Dendritic cell treated with granulocyte-macrophage colony-stimulating factor and Interleukin-4, amounts not matched to agents 40 ng/mL and 50 ng/mL, for 4 days (primary cell): ENCODE results near the gene HSPB9.
A peak's percentile ranks its signal among the peaks of the same experiment; 100 is the strongest.

ENCODE experiments used
- H3K27ac Mint-ChIP-seq: one replicate; pipeline ENCODE4 v1.8.0; 2022; ENCODE audit warnings: mild to moderate bottlenecking, mixed read lengths
- H3K27me3 Mint-ChIP-seq: one replicate; pipeline ENCODE4 v1.8.0; 2022; ENCODE audit warnings: mild to moderate bottlenecking, mixed read lengths
- H3K36me3 Mint-ChIP-seq: one replicate; pipeline ENCODE4 v1.8.0; 2022; ENCODE audit warnings: low read depth, mixed read lengths
- H3K4me1 Mint-ChIP-seq: one replicate; pipeline ENCODE4 v1.8.0; 2022; ENCODE audit warnings: low read depth, mixed read lengths
- H3K4me3 Mint-ChIP-seq: one replicate; pipeline ENCODE4 v1.8.0; 2022; ENCODE audit warnings: mild to moderate bottlenecking, moderate library complexity, mixed read lengths
- H3K9me3 Mint-ChIP-seq: one replicate; pipeline ENCODE4 v1.8.0; 2022; ENCODE audit warnings: mixed read lengths
- intact Hi-C: fragments of 100-400 bp; cut with micrococcal nuclease; formaldehyde crosslinking; loops from one replicate; pipeline ENCODE4 v1.15.0; 2022

The HSPB9 gene

DNA sequence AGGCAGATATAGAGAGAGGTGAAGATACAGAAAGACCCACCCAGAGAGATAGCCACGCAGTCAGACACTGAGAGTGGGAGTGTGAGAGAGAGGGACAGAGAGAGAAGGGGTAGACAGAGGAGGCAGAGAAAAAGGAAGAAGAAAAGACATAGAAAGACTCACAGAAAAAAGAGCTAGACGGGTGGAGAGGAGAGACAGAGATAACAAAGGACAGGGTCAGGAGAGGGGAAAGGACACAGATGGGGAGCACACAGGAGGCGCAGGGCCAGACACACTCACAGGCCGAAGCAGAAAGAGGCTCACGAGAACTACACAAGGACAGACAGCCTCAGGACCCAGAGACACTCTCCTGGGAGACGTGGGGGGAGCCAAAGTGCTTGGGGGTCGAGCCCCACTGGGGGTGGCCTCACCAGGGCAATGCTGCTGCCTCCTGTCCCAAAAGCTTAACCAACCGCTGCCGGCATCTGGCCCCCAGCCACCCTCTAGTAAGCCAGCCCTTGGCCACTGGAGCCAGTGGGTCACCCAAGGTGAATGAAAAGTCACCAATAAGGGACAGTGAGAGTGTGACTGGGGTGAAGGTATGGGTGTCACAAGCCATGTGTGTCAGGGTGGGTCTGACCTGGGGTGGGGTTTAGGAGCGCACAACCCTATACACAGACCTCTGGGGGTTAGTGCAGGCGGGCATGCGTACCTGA lies 28.1 kb upstream of the HSPB9 start:
- intact Hi-C loops, result no loop called here
- H3K36me3 Mint-ChIP-seq, result no peaks in the 10 kb centered on the region
- H3K27me3 Mint-ChIP-seq, result peaks cover 43% of the 10 kb centered on the region
- no peaks in the 10 kb centered on the region for H3K9me3 Mint-ChIP-seq
- H3K4me1 Mint-ChIP-seq, result peaks cover 36% of the 10 kb centered on the region
- no peak overlapping the region for H3K4me3 Mint-ChIP-seq
- no peak overlapping the region for H3K27ac Mint-ChIP-seq

DNA sequence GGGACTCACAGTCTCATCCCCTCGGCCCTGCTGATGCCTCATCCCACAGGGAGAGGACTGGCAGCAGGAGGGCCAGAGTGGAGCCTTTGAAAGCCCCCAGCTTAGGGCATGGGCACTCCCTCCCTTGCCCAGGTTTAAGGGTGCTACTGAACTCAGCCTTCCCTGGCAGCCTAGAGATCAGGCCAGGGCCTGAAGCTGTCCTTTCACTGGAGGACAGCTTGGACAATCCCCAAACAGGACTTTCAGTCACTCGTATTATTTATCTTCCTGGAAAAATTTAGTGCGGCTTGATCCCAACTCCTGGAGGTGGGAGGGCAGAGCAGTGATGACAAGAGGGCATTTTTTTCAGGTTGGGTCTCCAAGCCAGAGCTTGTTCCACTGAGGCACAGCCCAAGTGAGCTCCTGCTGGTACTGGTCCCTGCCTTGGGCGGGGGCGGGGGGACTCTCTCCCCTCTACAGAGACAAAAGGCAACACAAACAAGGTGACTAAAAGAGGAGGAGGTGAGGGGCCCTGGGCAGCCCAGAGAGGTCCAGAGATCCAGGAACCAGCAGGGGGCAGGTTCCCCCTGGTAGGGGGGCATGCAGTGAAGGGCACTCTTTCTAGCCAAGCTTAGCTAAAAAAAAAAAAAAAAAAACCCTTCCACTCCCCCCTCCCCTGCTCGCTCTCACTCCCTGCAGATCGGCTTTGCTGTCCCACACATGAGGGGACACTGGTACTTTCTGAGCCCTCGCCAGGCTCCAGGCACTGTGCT lies 26.1 kb upstream of the HSPB9 start:
- Mint-ChIP-seq H3K36me3 (no peaks in the 10 kb centered on the region), H3K27me3 (peaks cover 40% of the 10 kb centered on the region), H3K27ac (peak overlapping the region; percentile 34), H3K4me3 (no peak overlapping the region), H3K4me1 (peaks cover 27% of the 10 kb centered on the region), H3K9me3 (no peaks in the 10 kb centered on the region)
- intact Hi-C loops, result no loop called here

DNA sequence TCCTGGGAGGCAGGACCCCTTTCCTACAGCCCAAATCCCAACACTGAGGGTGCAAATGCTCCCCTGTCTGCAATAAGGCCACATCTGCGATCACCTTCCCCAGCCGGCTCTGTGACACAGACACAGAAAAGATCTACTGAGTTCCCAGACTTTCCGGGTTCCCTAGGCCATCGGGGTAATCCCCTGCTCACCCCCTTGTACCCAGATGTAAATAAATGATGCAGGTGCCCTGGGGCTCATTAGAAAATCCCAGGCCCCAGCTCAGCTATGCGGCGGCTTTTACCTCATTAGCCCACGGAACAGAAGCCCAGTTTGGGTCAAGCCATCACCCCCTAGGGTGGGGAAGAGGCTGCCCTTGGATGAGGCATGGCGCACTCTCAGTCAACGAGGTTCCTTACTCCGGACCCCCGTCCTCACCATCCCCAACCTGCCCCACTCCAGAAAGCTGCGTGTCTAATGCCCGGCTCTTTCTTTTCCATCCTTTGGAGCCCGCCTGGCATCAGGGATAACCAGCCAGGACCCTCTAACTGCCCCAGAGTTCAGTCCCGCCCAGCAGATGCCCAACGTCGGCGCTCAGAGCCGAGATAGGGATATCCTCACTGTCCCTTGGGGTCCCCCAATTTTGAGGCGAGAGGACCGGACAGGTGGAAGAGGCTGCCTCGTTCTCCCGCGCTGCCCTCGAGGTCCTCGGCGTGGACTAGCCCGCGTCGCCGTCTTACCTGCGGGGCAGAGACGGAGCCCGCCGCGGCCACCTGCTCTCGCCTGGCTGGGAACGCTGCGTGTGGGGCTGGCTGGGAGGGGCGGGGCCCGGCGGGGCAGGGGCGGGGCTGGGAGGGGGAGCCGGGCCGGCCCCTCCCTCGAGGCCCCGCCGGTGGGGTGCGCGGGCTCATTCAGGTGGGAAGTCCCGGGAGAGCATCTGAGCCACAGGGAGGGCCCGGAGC lies 24.6 kb upstream of the HSPB9 start, which contains the start of gene ZNF385C:
Gene ZNF385C (minus strand): TSS at position 783 of the 941 bp plus-strand sequence. CDS start 35,417 bp downstream, outside the sequence.
- no peaks in the 10 kb centered on the region for H3K9me3 Mint-ChIP-seq
- peaks cover 40% of the 10 kb centered on the region for H3K27me3 Mint-ChIP-seq
- intact Hi-C loops, result no loop called here
- peaks cover 8% of the 10 kb centered on the region for H3K36me3 Mint-ChIP-seq
- H3K4me3 Mint-ChIP-seq, result no peak within 1 kb of the TSS
- no peak within 1 kb of the TSS for H3K27ac Mint-ChIP-seq
- peaks cover 24% of the 10 kb centered on the region for H3K4me1 Mint-ChIP-seq

DNA sequence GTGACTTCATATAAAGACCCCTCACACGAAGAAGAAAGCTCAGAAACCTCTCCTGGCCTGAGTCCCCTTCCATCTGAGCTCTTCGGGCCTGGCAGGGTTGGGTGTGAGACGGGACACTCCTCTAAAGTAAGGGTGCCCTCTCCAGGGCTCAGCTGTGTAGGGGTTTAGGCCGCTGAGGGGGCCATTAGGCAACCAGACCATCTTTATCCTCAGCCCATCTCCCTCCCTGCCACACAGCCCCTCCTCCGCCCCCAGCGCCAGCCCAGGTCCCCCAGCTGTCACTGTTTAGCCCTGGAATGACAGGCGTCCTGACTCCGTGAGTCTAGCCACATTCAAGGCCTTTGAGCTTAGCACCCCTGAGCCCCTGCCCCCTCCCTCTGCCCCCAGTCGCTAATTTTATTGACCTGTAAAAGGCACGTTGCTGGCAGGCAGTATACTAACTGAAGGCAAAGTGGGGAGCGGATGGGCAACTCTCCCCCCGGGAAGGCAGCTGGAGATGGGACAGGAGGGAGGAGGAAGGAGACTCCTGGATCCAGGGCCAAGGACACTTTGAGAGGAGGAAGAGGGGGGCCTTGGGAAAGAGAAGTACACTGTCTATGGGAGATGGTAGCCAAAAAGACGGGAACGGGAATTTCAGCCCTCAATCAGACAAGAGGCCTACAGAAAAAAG lies 23.7 kb upstream of the HSPB9 start:
- peaks cover 19% of the 10 kb centered on the region for H3K4me1 Mint-ChIP-seq
- H3K27me3 Mint-ChIP-seq, result peaks cover 40% of the 10 kb centered on the region
- H3K27ac Mint-ChIP-seq, result no peak overlapping the region
- H3K9me3 Mint-ChIP-seq, result no peaks in the 10 kb centered on the region
- H3K36me3 Mint-ChIP-seq, result peaks cover 17% of the 10 kb centered on the region
- intact Hi-C loops, result no loop called here
- no peak overlapping the region for H3K4me3 Mint-ChIP-seq

DNA sequence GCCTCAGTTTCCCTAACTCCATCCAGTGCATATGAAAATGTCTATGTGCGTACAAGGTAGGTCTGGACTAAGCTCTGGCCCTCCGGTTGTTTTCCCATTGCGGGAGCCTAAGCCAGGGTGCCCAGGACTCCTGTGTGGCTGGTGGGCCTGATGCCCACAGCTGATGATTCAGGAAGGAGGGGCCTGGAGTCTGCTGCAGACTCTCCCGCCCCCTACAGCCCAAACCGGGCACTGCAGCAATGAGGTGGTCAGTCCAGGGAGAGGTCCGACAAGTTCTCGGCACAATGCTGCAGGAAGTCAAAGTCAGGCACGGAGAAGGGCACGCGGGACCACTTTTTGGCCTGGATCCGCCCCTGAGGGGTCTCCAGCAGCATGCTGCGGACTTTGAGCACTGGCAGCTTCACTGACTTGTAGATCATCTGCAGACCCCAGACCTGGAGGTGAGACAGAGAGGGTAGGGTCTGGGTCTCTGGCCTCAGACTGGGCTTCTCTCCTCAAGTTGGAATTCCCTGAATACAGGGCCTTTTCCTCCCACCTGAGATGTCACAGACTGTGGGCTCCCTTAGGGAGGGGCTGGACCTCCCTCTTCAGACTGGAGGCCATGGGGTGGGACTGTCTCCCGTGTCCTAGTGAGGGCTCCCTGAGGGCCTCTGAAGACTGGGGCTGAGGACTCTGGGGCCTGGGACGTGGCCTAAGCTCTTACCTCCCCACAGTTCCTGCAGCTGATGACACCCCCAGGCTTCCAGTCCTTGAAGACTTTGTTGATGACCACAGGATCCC lies 20.9 kb upstream of the HSPB9 start:
- Mint-ChIP-seq H3K4me1 (peaks cover 25% of the 10 kb centered on the region), H3K27ac (no peak overlapping the region), H3K27me3 (peaks cover 24% of the 10 kb centered on the region), H3K36me3 (peaks cover 45% of the 10 kb centered on the region), H3K9me3 (no peaks in the 10 kb centered on the region), H3K4me3 (no peak overlapping the region)
- intact Hi-C loops, result no loop called here

DNA sequence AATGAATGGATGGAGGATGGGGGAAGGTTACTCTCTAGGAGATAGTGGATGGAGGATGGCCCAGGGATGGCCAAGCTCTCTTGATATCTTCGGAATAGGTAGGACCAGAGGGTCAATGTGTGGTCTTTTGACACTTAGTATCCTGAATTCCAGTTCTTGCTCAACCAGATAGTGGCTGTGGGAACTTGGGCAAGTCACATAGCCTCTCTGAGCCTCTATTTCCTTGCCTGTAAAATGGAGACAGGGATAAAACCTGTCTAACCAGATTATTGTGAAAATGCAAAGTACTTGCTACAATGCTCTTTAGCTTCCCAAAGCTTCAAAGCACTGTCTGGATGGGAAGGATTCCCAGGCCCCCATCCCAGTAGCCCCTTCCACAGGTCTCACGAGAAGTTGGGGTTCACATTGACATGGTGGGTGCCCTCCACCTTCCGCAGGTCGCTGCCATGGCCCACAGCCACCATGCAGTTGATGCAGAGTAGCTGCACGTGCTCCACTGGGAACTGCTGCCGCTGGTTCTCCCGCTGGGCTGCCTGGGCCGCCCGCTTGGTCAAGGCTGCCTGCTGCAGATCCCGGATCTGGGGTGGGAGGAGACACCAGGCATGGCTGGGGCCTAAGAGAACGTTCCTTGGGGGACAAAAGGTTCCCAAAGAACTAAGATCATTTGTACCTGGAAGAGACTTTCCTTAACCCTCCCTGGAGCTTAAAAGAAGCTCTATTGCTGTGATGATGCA lies 19.2 kb upstream of the HSPB9 start:
- intact Hi-C loops, result no loop called here
- peaks cover 9% of the 10 kb centered on the region for H3K27me3 Mint-ChIP-seq

DNA sequence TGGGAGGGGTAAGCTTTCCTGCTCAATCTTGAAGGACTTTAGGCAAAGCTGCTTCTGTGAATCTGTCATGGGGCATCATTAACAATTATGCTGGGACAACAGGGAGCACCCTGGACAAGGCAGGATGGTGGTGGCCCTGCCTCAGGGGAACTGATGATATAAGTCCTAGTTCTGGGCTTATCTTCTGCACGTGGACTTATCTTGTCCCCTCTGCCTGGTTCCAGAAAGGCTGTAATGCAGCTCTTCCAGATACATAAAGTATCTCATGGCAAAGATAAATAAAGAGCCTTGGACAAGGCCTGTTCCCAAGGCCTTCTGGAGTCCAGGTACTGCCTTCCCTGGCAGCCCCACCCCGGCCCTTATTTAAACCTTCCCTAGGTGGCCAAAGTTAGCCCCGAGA lies 18.3 kb upstream of the HSPB9 start:
- intact Hi-C loops, result no loop called here
- Mint-ChIP-seq H3K36me3 (peaks cover 60% of the 10 kb centered on the region), H3K4me3 (no peak overlapping the region), H3K27me3 (peaks cover 2% of the 10 kb centered on the region), H3K9me3 (no peaks in the 10 kb centered on the region), H3K4me1 (peaks cover 22% of the 10 kb centered on the region), H3K27ac (no peak overlapping the region)

More for the DNA sequence above, 19.2 kb upstream of the HSPB9 start:
- no peaks in the 10 kb centered on the region for H3K9me3 Mint-ChIP-seq
- H3K4me1 Mint-ChIP-seq, result peaks cover 20% of the 10 kb centered on the region
- no peak overlapping the region for H3K4me3 Mint-ChIP-seq
- no peak overlapping the region for H3K27ac Mint-ChIP-seq
- H3K36me3 Mint-ChIP-seq, result peaks cover 51% of the 10 kb centered on the region

DNA sequence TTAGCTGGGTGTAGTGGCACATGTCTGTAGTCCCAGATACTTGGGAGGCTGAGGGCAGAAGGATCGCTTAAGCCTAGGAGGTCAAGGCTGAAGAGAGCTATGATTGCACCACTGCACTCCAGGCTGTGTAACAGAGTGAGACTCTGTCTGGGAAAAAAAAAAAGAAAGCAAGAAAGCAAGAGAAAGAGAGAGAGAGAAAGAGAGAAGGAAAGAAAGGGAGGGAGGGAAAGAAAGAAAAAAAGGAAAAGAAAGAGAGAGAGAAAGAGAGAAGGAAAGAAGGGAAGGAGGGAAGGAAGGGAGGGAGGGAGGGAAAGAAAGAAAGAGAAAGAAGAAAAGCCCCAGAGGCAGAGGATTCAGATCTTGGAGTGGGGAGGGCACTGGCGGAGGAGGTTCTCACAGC lies 16.6 kb upstream of the HSPB9 start:
- Mint-ChIP-seq H3K4me1 (peaks cover 28% of the 10 kb centered on the region), H3K27ac (no peak overlapping the region)

DNA sequence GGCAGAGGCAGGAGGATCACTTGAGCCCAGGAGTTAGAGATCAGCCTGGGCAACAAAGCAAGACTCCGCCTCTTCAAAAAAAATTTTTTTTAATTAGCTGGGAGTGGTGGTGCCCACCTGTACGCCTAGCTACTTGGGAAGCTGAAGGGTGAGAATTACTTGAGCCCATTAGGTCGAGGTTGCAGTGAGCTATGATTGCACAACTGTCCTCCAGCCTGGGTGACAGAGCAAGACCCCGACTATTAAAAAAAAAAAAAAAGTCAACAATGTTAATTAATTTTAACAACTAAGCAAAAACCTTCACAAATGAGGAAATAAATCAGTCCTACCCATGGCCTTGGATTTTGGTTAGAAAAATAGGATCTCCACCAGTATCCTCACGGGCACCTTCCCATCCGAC lies 15.5 kb upstream of the HSPB9 start:
- H3K27ac Mint-ChIP-seq, result peak overlapping the region; percentile 44
- intact Hi-C loops, result no loop called here
- no peaks in the 10 kb centered on the region for H3K9me3 Mint-ChIP-seq
- peak overlapping the region; percentile 71 for H3K4me3 Mint-ChIP-seq
- H3K27me3 Mint-ChIP-seq, result peaks cover 2% of the 10 kb centered on the region
- peaks cover 33% of the 10 kb centered on the region for H3K4me1 Mint-ChIP-seq
- peaks cover 82% of the 10 kb centered on the region for H3K36me3 Mint-ChIP-seq

More for the DNA sequence above, 16.6 kb upstream of the HSPB9 start:
- Mint-ChIP-seq H3K27me3 (peaks cover 2% of the 10 kb centered on the region), H3K9me3 (no peaks in the 10 kb centered on the region), H3K36me3 (peaks cover 77% of the 10 kb centered on the region), H3K4me3 (no peak overlapping the region)
- intact Hi-C loops, result no loop called here

DNA sequence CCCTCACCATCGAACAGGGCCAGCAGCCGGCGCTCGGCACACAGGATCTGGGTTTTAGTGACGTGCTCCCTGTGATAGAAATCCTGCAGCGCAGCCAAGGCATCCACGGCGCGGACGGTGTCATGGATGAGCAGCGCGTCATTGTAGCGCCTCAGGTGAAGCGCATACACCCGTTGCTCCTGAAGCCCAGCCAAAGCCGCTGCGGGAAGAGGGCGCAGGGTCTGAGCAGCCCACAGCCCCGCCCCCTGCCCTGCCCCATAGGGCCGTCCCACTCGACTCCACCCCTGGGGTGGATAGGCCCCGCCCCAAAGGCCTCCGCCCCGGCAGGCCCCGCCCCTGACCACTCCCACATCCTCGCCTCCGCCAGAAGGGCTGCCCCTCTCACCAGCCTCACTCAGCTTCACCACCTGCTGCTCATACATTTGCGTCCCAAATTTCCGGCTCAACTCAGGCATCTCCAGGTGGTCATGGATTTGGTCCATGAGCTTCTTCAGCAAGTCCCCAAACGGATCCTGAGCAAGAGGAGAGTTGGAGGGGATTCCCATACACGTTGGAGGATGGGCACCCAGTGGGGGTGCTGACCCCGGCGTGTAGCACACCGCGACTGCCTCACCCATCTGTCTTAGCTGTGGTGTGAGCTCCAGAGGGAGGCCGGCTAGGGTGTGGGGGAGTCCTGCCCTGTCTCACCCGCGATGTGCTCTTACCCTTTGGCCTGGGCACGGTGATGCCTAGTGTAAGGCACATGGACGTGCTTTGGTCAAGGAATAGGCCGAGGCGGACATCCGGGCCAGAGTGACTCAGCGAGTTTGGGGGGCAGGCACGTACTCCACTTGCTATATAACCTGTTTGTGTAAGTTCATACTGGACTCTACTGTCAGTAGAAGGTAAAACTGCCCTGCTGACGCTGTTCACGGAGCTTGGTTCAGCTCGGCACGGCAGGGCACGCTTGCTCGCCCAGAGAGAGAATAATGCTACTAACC lies 14.7 kb upstream of the HSPB9 start:
- peaks cover 39% of the 10 kb centered on the region for H3K4me1 Mint-ChIP-seq
- H3K36me3 Mint-ChIP-seq, result peaks cover 75% of the 10 kb centered on the region
- peak overlapping the region; percentile 44 for H3K27ac Mint-ChIP-seq
- no peaks in the 10 kb centered on the region for H3K9me3 Mint-ChIP-seq
- peaks cover 2% of the 10 kb centered on the region for H3K27me3 Mint-ChIP-seq
- H3K4me3 Mint-ChIP-seq, result peak overlapping the region; percentile 71
- intact Hi-C loops, result no loop called here

DNA sequence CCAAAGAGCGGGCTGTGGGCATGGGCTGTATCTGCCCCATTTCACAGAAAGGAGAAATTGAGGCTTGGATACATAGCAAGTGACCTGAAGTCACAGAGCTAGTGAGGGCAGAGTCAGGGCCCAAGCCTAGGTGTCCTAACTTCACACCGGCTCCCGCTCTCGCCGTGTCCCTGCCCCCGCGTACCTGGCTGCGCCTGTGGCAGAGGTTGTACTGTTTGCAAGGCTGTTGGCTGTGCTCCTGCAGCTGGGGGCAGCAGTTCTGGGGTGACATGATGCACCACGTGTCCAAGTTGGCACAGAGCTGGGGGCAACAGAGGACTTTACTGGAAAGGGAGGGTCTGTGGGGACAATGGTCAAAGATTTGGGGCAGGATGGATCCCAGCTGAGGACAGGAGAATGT lies 13.5 kb upstream of the HSPB9 start:
- Mint-ChIP-seq H3K36me3 (peaks cover 71% of the 10 kb centered on the region), H3K27me3 (peaks cover 2% of the 10 kb centered on the region), H3K4me1 (peaks cover 51% of the 10 kb centered on the region), H3K4me3 (no peak overlapping the region), H3K9me3 (no peaks in the 10 kb centered on the region), H3K27ac (no peak overlapping the region)
- intact Hi-C loops, result no loop called here
